Hippocampal formation (tissue), 2 donors: Measurements from ENCODE around the gene CHCHD3.

Experiments used
- DNase-seq, 2 donors: peaks; one replicate each; lab custom pipeline; 2025; lab: John Stamatoyannopoulos, UW

CHCHD3 gene

DNA sequence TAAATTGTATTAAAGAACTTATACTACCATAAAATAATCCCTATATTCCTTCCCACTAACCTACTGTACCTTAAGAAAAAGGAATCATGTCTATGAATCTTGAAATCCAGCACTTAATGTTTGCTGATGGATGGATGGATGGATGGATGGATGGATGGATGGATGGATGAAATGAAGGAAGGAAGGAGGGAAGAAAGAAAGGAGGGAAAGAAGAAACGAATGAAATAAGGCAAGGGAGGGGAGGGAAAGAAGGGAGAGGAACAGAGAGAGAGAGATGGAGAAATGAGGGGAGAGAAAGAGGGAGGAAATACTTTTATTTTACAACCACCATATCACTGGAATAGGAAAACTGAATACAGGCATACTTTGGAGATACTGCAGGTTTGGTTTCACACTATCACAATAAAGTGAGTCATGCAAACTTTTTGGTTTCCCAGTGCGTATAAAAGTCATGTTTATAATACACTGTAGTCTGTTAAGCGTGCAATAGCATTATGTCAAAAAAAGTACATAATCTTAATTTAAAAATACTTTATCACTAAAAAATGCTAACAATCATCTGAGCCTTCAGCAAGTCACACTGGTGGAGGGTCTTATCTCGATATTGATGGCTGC lies 219.8 kb downstream of the CHCHD3 start:
- DNase-seq, result no peak

DNA sequence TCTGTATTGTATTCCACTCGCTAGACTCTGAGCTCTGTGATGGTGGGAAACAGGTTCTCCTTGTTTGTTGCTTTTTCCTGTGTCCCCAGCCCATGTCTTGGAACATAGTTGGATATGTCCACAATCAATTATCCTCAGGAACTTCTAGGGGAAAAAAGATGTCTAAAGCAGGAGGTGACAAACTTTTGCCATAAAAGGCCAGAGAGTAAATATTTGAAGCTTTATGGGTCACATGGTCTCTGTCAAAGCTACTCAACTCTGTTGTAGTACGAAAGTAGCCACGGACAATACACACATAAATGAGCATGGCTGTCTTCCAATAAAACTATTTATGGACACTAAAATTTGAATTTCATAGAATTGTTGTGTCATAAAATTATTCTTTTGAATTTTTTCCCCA lies 220.5 kb downstream of the CHCHD3 start:
- DNase-seq, result no peak

DNA sequence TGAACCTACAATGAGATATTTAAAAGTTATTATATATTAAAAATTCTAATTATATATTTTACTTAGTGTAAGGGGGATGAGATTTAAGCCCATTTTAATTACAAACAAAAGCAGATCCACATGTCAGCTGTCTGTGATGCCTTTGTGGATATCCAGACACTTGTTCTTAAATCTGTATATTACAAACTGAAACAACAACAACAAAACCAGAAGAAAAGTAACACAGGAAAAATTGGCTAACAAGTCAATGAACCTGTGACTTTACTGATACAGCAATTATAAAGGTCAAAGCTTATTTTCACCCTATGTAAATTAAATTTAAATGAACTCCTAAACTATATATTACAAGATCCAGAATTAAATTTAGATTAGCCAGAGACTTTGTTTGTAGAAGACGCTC lies 222.7 kb downstream of the CHCHD3 start:
- DNase-seq, result no peak

DNA sequence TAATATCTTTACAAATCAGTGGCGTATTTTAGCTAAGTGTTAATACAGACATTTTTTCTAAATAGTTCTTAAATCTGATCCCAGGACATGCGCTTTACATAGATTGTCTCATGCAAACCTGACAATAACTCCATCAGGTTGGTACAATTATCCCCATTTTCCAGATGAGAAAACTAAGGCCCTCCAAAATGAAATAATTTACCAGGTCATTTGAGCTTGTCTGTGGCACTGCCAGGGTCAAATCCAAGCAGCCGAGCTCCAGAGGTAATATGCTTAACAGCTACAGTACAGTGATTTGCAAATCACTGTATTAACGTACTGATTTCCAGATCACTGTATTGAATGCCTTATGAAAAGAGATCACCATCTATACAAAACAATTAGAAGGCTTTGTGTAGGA lies 223.1 kb downstream of the CHCHD3 start:
- DNase-seq, result no peak

DNA sequence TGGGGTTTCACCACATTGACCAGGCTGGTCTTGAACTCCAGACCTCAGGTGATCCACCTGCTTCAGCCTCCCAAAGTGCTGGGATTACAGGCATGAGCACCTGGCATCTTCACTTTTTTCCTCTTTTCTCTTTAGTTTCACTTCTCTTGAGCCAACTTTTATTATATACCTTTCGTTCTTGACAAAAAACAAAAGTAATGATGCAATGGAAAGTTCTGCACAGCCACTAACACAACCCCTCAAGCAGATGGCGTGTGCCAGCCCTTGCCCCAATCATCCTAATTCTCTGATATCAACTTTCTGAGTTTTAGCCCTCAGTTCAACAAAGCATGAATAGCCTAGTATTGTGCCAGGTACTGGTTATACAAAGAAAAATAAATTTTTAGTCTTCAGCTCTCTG lies 223.6 kb downstream of the CHCHD3 start:
- no peak for DNase-seq

DNA sequence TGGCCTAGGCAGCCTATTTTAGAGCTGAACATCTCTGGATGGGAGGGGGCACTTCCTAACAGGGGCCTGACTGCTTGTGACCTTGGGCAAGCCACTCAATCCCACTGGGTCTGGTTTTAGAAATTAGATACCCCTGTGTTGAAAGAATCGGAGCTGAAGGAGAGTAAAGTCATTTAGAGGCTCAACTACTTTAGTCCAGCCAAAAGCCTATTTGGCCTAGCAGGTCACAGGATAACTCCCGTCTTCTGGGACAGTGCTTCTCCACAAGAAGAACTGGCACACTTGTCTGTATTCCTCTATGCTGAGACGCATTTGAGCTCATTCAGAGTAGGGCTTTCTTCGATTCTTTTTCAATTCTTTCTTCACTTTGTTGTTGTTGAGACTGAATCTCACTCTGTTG lies 224.2 kb downstream of the CHCHD3 start:
- no peak for DNase-seq

DNA sequence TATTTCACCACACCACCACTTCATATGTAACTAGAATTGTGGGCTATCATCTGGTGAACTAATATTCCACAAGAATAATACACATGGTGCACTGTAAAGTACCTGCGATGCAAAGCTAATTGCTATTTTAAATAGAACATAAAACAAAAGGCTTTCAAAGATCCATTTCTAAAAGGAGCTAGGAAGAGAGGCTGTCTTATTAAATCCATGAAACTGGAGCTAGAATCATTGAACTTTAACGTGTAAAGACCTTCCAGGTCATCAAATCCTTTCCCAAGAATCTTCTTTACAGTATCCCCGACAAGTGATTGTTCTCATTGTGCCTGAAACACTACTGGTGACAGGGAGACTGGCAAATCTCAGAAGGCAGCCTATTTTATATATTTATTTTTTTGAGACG lies 224.9 kb downstream of the CHCHD3 start:
- DNase-seq, result no peak

DNA sequence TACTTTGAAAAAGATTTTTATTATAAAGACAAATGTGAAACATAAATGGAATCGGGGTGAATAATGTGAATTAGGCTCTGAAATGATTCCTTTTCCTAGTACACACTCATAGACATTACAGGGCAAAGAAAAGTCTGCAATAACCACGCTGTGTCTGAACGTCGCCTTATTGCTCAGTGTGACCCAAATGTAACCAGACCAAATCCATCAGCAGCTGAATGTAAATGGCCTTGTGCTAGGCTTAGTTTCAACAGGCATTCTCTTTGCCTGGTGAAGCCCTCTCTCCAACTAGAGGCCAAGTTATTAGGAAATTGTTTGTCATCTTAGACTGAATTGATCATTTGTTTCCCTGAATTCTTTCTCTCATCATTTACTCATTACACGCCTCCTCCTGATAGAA lies 225.5 kb downstream of the CHCHD3 start:
- no peak for DNase-seq

DNA sequence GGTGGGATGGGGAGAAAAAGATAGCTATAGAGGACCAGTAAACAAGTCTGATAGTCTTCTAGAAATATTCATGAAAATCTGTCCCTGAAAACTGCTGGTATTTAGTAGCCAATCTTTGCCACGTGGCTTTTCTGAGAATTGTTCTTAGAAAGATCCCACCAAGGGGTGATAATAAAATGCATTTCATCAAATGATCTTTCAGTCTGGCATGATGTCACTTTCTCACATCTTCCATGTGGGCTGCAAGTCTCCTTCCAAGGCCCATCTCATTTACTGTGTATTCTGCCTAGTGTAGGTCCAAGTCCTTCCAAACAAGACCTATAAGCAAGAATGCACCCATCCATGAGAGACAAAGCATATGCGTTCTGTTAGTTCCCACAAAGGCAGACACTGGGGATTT lies 226.0 kb downstream of the CHCHD3 start:
- no peak for DNase-seq

DNA sequence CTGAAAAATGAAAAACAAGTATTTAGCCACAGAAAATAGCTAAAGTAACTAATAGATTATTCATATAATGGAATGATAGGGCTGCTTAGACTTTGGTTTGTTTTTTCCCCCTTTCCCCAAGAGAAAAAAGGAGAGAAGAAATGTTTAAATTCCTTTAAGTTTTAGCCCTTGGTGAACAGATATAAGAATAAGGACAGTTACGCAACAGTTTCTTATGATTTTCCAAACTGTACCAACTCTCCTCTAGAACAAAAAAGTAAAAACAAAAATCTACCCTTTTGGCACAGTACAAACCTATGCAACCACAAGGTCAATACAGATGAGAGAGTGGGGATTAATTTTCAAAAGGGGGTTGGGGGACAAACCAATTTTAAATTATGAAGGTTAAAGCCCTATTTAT lies 227.7 kb downstream of the CHCHD3 start:
- DNase-seq, result no peak

DNA sequence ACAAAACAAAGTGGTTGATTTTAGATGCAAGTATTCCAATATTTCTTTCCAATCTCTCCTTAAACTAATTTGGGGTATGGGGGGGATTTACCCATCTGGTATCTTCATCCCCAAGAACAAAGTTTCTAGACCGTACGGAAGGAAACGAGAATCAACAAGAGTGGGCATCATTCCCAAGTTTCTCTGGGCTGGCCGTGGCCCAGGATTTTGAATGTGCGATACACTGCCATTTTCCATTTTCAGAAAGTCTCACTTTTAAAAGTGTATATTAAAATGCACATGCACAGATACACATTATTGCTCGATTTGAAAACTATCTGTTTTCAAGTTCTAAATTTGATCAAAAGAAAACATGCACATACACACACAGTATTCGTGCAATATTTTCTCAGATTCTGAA lies 234.5 kb downstream of the CHCHD3 start:
- DNase-seq, result no peak

DNA sequence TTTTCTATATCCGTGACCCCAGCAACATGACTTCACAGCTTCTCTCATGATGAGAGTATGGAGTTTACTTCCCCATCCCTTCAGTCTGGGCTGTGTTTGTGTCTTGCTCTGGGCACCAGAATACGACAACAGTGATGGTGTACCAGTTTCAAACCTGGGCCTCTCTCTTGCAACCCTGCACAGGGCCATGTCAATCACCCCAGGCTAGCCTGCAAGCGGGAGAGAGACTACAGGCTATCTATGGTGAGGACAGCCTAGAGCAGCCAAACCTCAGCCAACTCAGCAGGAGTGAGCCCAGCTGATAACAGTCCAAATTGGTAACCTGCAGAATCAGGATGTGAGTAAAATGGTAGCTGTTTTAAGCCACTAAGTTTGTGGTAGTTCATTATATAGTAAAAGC lies 235.8 kb downstream of the CHCHD3 start:
- DNase-seq, result no peak

DNA sequence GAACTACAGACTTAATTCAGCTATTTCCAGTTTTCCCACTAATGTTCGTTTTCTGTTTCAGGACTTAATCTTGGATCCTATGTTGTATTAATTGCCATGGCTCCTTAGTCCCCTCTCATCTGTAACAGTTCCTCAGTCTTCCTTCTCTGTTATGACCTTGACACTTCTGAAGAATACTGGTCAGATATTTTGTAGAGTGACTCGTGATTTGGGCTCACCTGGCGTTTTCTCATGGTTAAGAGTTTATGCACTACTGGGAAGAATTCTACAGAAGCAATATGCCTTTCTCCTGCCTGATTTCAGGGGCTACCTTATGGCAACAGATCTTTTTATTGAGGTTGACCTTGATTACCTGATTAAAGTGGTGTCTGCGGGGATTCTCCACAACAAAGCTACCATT lies 239.4 kb downstream of the CHCHD3 start:
- DNase-seq, result no peak

DNA sequence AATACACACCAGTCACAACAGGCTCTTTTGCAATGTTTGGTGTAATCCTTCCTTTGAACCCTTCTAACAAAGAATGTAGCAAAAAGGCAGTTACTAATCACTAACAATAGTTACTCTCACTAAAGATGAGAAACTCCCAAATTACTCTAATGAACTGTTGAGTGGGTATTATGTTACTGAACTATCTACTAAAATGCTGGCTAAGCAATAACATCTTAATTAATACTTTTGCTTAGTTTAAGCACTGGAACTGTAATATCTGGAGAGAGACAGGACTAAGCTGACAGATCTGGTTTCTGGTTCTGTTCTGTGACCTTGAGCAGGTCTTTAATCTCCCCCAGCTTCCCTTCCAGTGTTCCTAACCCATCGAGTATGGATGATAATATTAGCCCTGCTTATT lies 241.7 kb downstream of the CHCHD3 start:
- DNase-seq, result no peak

DNA sequence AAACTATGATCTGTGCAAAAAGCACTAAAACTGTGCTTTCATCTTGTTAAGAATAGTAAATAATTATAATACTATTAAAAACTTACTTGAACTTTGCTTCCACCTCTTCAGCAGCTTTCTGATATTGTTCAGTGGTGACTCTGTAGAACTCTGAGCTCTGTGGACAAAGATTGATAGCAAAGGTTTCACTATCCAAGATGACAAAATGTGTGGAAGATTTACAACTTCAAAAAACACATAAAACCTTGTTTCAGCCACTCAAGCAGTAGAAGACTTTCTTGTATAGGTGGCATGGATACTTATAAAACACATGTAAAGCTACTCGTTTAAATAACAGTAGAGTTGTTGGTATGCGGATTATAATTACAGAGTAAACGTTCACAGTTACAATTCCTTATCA lies 243.6 kb downstream of the CHCHD3 start:
- no peak for DNase-seq

DNA sequence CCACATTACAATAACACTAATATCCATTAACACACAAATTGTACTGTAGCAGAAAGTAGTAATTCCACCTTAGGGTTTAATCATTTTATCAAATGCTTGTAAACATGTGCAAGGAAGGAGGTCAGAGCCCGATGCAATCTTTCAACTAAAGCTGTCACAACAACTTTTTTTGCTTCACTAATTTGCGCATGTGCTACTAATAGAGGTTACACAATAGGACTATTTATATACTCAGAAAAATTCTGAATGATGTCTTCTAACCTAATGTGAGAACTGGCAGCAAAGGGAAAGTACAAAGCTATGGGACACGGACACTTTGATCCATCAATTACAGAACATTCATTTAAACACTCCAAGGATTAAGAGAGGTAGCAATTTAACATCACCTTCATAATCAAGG lies 244.4 kb downstream of the CHCHD3 start:
- DNase-seq, result no peak

DNA sequence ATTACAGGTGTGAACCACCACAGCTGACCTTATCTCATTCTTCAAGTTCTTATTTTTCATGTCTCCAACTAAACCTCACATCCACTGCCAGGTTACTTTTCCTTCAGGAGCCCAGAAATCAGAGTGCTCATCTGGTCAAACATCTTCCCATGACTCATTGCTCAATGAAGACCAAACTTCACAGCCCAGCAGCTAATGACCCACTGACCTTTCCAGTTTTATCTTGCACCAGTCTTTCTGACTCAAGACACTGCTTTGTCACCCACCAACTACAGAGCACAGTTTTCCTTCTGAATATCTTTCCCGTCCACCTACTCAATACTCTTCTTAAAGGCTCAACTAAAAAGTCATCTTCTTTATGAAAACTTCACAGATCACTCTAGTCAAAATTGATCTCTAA lies 245.1 kb downstream of the CHCHD3 start:
- DNase-seq, result no peak

DNA sequence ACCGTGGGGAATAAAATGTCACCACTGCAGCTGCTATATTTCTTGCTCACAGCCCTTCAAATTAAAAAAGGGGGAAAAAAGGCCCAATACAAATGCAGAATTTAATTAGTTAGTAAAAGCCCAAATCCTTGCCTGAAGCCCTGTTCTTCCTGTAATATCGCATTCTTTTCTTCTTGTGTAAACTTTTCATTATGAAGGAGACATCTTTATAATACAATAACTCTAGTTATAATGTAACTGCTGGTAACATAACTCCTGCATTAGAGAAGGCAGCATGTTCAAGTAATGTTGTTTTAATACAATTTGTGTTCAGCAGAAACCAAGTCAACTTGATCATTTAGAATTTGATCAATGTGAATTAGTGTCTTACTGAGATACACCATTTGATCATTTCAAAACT lies 250.9 kb downstream of the CHCHD3 start:
- DNase-seq, result no peak

DNA sequence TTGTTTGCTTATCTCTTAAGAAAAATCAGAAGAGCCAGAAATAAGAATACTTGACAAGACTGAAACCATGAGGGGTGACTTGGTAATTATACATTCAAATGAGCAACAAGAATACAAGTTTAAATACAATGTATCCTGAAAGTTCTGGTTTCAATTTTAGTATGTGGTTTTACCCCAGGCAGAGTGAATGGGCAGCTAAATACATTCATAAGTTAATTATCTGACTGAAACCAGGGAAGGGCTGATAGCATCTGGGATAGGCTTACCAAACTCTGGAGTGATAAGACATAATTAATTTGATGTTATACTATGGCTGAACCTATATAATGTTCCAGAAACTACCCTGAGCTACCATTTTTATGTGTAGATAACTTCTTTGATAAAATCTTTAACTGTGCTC lies 253.4 kb downstream of the CHCHD3 start:
- no peak for DNase-seq

DNA sequence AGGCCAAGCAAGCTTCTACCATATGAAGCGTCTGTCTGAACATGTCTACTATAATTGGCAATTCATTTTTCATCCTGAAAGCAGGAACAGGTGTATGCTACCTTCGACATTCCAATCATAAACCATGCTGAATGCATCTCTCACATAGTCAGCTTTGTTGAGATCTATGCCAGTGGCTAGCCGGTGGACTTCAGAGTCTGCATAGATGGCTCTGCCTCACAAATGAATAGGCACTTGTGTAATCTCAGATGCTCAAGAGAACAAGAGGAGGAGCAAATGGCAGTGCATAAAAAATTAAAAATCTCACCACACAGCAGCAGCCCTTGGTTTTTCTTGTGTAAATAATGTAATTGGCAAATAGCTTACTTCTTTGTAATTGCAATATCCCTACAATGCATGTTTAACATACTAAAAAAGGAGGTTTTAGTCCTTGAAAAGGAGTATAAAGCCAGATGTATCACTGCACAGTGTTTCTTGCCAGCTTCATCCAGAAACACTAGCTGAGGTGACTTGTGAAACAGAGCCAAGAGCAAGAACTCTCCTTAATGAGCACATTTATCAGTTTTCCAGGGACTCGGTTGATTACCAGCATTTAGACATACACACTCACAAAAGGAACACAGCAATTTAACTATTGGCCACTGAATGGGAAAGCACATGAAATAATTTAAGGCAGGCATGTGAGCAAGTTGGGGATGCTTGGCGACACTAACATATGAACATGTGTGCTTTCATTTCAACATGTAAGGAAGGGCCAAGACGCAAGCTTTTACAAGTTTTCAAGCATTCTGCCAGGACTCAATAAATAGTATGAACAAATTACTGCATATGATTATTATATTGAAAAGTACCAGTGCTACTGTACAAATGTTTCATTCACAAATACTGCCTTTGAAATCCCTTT lies 255.7 kb downstream of the CHCHD3 start:
- peak; percentile 22 to 36 for DNase-seq

DNA sequence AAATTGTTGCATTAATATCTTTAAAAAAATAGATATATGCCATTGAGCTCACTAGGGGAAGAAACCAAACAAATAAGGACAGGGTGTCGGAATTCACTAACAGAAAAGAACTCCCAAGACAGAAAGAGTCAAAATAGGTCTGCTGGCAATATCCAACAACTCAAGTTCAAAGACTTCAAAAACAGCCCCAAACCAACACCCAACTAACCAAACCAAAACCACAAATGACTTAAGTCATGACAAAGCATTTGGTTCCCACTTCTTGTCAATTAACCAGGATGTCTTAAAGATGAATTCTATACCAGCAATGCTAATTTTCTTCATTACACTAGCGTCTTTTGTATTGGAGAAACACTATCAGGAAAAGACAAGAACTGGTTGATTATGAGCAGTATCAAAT lies 256.7 kb downstream of the CHCHD3 start:
- no peak for DNase-seq

DNA sequence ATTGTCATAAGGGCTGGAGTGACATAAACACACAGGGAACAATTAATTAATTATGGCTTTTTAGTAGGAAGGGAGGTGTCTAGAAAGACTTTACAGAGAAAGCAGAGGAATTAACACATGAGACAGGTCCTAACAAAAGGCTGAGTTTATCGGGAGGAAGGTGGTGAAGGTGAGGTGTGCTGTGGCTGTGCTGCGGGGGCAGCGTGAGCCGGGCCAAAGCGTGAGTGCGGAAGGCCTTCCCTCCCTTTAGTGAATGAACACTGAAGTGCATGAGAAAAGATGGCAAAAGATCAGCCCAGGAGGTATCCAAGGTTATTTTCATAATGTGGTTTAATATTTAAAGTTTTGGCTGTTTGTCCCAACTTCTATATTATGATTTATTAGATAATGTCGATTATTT lies 262.2 kb downstream of the CHCHD3 start:
- no peak for DNase-seq

DNA sequence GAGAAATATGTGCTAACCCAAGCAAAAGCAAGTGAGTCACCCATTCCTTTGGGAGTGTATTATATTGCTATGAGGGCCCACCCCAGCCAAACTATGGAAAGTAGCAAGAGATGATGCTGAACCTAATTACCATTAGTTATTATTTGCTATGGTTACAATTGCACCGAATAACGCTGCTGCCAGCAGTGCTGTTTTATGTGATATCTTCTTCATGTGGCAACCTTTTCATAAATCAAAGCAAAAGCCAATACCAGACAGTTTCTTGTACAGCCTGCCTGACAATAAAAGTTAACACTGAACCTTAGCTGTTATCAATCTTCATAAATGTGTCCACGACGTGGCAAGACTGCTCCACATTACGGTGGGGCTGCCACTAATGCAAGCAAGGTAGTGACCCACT lies 263.9 kb downstream of the CHCHD3 start:
- no peak for DNase-seq
